ENCODE data around the gene TMEM219.
A peak's percentile ranks its signal among the peaks of the same experiment; 100 is the strongest.

TMEM219 gene

DNA sequence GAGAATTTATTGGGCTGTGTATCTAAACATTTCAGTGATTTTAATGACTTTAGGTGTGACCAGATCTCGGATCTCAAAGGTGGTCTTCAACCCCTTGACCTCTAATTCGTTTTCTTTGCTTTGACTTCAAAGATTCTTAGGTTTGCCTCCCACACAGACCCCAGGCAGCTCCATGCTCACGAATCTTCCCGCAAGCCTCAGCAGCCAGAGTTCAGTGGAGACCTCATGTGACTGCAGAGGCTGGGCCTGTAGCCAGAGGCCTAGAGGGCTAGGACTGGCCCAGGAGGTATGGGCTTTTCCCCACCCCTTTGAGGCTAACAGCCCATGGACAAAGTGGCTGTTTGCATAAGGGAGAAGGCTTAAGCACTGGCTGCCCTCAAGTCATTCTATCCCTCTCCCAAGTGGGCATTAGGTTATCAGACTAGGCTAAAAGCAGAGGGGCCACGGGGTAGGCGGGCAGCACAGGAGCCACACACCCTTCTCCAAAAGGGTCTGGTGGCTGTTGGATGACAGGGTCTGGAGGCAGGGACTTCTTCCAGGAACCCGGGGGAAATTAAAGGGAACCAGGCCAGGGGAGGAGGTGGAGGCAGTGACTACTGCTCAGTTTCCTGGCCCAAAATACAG lies 30.6 kb downstream of the TMEM219 start:
- no peaks in the 10 kb centered on the region for H3K36me3 ChIP-seq (ENCODE audit: low read length)
- H3F3A ChIP-seq (ENCODE audit: insufficient read depth), result peaks cover 10% of the 10 kb centered on the region; the same call in 1 of the 2 replicates
- no peak overlapping the region for H3K27ac ChIP-seq (ENCODE audit: low read depth, low read length)
- no peak overlapping the region for H2AFZ ChIP-seq (ENCODE audit: low read depth, low read length, severe bottlenecking)
- no peaks in the 10 kb centered on the region for H3K9me2 ChIP-seq (replicated peaks; ENCODE audit: insufficient read depth, low read length)
- no peaks in the 10 kb centered on the region for H3K9me3 ChIP-seq (ENCODE audit: insufficient read depth, low read length)
- H3K79me2 ChIP-seq (ENCODE audit: insufficient read depth, low read length), result peaks cover 11% of the 10 kb centered on the region
- no peaks in the 10 kb centered on the region for H3K27me3 ChIP-seq (ENCODE audit: low read length)
- H3K9ac ChIP-seq (ENCODE audit: low read length), result no peak overlapping the region
- no peaks in the 10 kb centered on the region for H4K20me1 ChIP-seq (ENCODE audit: low read depth, low read length)
- no peak for TF ChIP-seq EZH2phosphoT487 (conservative IDR thresholded peaks at IDR 0.05; ENCODE audit: low read length)
- TF ChIP-seq, protein P1, sequence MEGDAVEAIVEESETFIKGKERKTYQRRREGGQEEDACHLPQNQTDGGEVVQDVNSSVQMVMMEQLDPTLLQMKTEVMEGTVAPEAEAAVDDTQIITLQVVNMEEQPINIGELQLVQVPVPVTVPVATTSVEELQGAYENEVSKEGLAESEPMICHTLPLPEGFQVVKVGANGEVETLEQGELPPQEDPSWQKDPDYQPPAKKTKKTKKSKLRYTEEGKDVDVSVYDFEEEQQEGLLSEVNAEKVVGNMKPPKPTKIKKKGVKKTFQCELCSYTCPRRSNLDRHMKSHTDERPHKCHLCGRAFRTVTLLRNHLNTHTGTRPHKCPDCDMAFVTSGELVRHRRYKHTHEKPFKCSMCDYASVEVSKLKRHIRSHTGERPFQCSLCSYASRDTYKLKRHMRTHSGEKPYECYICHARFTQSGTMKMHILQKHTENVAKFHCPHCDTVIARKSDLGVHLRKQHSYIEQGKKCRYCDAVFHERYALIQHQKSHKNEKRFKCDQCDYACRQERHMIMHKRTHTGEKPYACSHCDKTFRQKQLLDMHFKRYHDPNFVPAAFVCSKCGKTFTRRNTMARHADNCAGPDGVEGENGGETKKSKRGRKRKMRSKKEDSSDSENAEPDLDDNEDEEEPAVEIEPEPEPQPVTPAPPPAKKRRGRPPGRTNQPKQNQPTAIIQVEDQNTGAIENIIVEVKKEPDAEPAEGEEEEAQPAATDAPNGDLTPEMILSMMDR (IDR thresholded peaks at IDR 0.05; ENCODE audit: insufficient read depth, low read length, poor library complexity, severe bottlenecking), result no peak
- no peak overlapping the region for H3K4me3 ChIP-seq (ENCODE audit: insufficient read depth, low read length, poor library complexity, severe bottlenecking)
- no peak overlapping the region for H3K4me2 ChIP-seq (ENCODE audit: low read depth, low read length, poor library complexity, severe bottlenecking)

DNA sequence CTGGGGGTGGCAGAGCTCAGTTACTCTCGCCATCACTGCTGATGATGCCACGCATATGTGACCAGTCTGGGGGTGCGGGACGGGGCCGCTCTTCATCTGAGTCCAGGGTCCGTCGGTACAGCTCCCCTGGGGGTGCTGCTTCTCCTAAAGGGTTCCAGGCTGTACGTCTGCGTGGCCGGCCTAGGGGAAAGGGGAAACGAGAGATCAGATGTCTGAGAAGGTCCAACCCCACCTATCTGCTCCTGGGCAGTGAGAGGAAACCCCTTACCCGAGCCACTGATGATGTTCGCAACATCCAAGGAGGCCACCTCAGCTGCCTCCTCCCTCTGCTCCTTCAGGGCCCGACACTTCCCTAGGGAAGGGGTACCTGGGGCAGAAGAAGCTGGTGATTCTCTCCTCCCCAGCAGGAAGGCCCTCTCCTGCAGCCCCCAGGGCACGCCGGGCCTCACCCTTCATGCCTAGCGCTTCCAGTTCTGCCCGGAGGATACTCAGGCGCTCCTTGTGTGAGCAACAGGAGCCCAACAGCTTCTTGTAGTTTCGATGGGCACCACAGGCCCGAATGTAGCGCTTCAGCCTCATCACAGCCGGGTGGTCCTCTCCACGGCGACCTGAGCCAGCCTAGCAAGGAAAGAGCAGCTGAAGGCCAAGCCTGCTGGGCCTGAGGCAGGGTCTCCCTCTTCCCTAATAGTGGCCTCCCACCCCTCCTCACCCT lies 31.5 kb downstream of the TMEM219 start:
- H3K4me2 ChIP-seq (ENCODE audit: low read depth, low read length, poor library complexity, severe bottlenecking), result no peak overlapping the region
- H3K27ac ChIP-seq (ENCODE audit: low read depth, low read length), result no peak overlapping the region
- no peak overlapping the region for H3K9ac ChIP-seq (ENCODE audit: low read length)
- H3K9me2 ChIP-seq (replicated peaks; ENCODE audit: insufficient read depth, low read length), result no peaks in the 10 kb centered on the region
- no peak overlapping the region for H2AFZ ChIP-seq (ENCODE audit: low read depth, low read length, severe bottlenecking)
- H3K9me3 ChIP-seq (ENCODE audit: insufficient read depth, low read length), result no peaks in the 10 kb centered on the region
- H3K27me3 ChIP-seq (ENCODE audit: low read length), result no peaks in the 10 kb centered on the region
- H3K36me3 ChIP-seq (ENCODE audit: low read length), result no peaks in the 10 kb centered on the region
- TF ChIP-seq, protein P1 (IDR thresholded peaks at IDR 0.05; ENCODE audit: insufficient read depth, low read length, poor library complexity, severe bottlenecking), result no peak
- no peak for TF ChIP-seq EZH2phosphoT487 (conservative IDR thresholded peaks at IDR 0.05; ENCODE audit: low read length)
- H3F3A ChIP-seq (ENCODE audit: insufficient read depth), result peaks cover 10% of the 10 kb centered on the region; the same call in 1 of the 2 replicates
- no peaks in the 10 kb centered on the region for H4K20me1 ChIP-seq (ENCODE audit: low read depth, low read length)
- peaks cover 11% of the 10 kb centered on the region for H3K79me2 ChIP-seq (ENCODE audit: insufficient read depth, low read length)
- no peak overlapping the region for H3K4me3 ChIP-seq (ENCODE audit: insufficient read depth, low read length, poor library complexity, severe bottlenecking)

DNA sequence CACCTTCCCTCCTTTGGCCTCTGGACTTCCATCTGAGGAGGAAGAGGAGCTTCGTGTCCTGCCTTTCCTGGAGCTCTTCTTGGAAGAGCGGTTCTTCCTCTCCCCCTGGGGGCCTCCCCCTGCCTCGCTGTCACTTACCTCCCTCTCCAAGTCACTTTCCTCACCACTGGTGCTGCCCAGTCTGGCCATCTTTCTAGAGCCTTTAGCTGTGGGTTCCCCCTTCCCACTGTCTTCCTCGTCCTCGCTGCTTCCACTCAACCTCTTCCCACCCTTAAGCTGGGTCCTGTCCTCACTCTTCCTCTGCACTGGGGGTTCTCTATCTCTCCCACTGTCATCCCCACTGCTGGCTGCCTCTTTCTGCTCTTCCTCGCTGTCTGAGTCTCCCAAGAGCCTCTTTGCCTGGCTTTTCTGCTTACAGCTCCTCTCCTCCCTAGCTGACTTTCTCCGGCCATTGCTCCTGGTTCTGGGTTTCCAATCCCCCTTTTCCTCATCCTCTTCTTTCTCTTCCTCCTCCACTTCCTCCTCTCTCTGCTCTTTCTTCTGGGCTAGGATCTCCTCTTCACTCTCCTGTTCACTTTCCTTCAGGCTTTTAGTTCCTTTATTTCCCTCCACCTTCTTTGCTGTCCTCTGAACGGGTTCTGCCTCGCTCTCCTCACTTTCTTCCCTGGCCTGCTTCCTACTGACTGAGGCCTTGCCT lies 32.2 kb downstream of the TMEM219 start:
- no peak for TF ChIP-seq EZH2phosphoT487 (conservative IDR thresholded peaks at IDR 0.05; ENCODE audit: low read length)
- TF ChIP-seq, protein P1 (IDR thresholded peaks at IDR 0.05; ENCODE audit: insufficient read depth, low read length, poor library complexity, severe bottlenecking), result no peak
- H3K36me3 ChIP-seq (ENCODE audit: low read length), result no peaks in the 10 kb centered on the region
- no peaks in the 10 kb centered on the region for H4K20me1 ChIP-seq (ENCODE audit: low read depth, low read length)
- H3K4me3 ChIP-seq (ENCODE audit: insufficient read depth, low read length, poor library complexity, severe bottlenecking), result no peak overlapping the region
- peak overlapping the region; percentile 89 for H3K4me2 ChIP-seq (ENCODE audit: low read depth, low read length, poor library complexity, severe bottlenecking)
- peak overlapping the region; percentile 89 for H3K9ac ChIP-seq (ENCODE audit: low read length)
- peaks cover 10% of the 10 kb centered on the region; the same call in 1 of the 2 replicates for H3F3A ChIP-seq (ENCODE audit: insufficient read depth)
- H3K79me2 ChIP-seq (ENCODE audit: insufficient read depth, low read length), result peaks cover 11% of the 10 kb centered on the region
- no peaks in the 10 kb centered on the region for H3K9me3 ChIP-seq (ENCODE audit: insufficient read depth, low read length)
- H3K9me2 ChIP-seq (replicated peaks; ENCODE audit: insufficient read depth, low read length), result no peaks in the 10 kb centered on the region
- H3K27me3 ChIP-seq (ENCODE audit: low read length), result no peaks in the 10 kb centered on the region
- H2AFZ ChIP-seq (ENCODE audit: low read depth, low read length, severe bottlenecking), result no peak overlapping the region
- H3K27ac ChIP-seq (ENCODE audit: low read depth, low read length), result peak overlapping the region; percentile 93
